ENCODE results near the gene ZNF488. TPM values are rescaled to one million over a fixed set of nuclear protein-coding genes. Genes with fewer than 3 reads are reported as not detected.
"Not testable (repeated sequence)": the region's sequence is repeated elsewhere in the genome, so short reads cannot be mapped to it uniquely, and the experiment has no call there.

The ZNF488 gene, protein sequence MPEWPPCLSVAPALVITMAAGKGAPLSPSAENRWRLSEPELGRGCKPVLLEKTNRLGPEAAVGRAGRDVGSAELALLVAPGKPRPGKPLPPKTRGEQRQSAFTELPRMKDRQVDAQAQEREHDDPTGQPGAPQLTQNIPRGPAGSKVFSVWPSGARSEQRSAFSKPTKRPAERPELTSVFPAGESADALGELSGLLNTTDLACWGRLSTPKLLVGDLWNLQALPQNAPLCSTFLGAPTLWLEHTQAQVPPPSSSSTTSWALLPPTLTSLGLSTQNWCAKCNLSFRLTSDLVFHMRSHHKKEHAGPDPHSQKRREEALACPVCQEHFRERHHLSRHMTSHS
- under 1 TPM; 0.70 to 0.75 TPM for total RNA-seq

DNA sequence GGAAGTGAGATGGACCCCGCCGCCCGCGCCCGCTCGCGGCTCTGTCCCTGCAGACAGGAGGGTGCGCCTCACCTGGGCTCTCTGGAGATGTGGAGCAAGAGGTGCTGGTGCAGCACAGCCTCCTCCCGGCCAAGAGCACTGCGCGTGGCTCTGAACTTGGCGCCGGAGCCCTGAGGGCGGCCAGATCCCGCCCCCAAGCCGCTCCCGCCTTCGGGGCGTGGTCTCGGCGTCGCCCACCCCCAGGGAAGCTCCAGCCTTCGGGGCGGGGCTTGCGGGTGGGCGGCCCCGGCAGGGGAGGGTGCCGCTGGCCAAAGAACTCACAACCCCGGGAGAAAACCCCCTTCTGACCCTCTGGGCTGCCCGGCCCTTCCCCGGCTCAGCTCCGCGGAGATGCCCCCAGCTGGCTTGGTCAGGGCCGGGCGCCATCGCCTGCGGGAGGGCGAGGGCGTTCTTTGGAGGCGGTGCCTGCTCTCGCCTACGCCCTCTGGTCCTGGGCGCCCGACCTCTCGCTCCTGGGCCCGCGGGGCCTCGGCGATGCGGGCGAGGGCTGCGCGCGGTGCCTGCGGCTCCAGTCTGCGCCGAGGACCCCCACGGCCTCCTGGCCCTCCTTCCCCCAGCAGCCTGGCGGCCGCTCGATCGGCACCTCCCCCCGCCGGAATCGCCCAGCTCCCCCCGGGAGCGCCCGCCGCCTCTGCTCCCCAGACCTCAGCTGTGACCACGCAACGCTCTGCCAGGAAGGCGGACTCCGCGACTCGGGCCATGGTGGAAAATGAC is at the start of gene ZNF488:
Gene ZNF488 (minus strand): TSS at position 146 of the 774 bp plus-strand sequence. CDS start 15,464 bp downstream, outside the sequence.
- peaks cover 30% of the 10 kb centered on the region for H3K27me3 Mint-ChIP-seq
- DNase-seq (peak; percentile 86), ATAC-seq (peak; percentile 98)
- ChIA-PET POLR2A (no interaction called here), CTCF (interaction anchor here (0.6 kb wide), 1 partner anchor 906 kb away, joined by 3 read pairs; no protein-coding TSS in a partner anchor)
- H3K4me3 Mint-ChIP-seq, result peak within 1 kb of the TSS; percentile 80
- H3K36me3 Mint-ChIP-seq (ENCODE audit: low read depth), result no peaks in the 10 kb centered on the region
- peaks cover 7% of the 10 kb centered on the region for H3K9me3 Mint-ChIP-seq (ENCODE audit: low read depth)
- intact Hi-C loops (cut with DNase I, micrococcal nuclease), result no loop called here
- H3K27ac Mint-ChIP-seq, result peak within 1 kb of the TSS; percentile 73
- H3K4me1 Mint-ChIP-seq, result peaks cover 12% of the 10 kb centered on the region

DNA sequence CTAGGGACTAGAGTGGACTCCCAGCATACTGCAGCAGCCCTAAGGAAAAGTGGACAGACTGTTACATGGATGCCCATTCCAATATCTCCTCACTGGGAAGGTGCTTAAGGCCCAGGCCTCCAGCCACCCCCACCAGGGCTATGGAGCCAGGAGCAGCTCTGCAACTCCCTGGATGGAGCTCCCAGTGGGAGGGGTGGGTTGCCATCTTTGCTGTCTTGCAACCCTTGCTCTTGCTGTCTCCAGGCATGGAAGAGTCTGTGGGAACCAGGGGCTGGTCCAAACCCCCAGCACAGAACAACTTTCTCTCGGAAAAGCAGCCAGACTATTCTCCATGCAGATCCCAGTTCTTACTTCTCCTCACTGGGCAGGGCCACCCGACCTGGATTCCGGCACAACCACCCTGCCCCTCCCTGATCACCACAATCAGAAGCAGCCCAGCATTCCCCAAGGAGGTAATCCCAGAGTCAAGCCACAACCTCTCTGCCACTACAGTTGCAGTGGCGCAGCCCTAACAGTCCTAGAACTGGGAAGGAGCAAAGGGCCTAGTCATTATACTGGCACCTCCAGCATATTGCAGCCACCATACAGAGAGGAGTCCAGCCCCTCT is 41.8 kb upstream of the ZNF488 start:
- H3K4me3 Mint-ChIP-seq, result no peak overlapping the region
- ChIA-PET CTCF (interaction anchor here (0.6 kb wide), 1 partner anchor 401 kb away, joined by 3 read pairs; no protein-coding TSS in a partner anchor), POLR2A (no interaction called here)
- H3K27me3 Mint-ChIP-seq, result peaks cover 4% of the 10 kb centered on the region
- DNase-seq (no peak), ATAC-seq (no peak)
- no peaks in the 10 kb centered on the region for H3K9me3 Mint-ChIP-seq (ENCODE audit: low read depth)
- H3K4me1 Mint-ChIP-seq, result no peaks in the 10 kb centered on the region
- H3K27ac Mint-ChIP-seq, result no peak overlapping the region
- H3K36me3 Mint-ChIP-seq (ENCODE audit: low read depth), result no peaks in the 10 kb centered on the region
- intact Hi-C loops (cut with DNase I, micrococcal nuclease), result no loop called here

DNA sequence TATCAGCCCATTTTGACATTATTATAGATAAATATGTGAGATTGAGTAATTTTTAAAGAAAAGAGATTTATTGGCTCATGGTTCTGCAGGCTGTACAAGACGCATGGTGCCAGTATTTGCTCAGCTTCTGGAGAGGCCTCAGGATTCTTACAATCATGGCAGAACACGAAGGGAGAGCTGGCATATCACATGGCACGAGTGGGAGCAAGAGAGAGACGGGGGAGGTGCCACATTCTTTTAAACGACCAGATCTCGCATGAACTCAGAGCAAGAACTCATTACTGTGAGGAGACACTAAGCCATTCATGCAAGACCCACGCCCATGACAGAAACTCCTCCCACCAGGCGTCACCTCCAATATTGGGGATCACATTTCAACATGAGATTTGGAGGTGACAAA is 40.1 kb upstream of the ZNF488 start:
- CTCF ChIA-PET, result no interaction called here
- H3K4me3 Mint-ChIP-seq, result no peak overlapping the region
- no peaks in the 10 kb centered on the region for H3K36me3 Mint-ChIP-seq (ENCODE audit: low read depth)
- no peak overlapping the region for H3K27ac Mint-ChIP-seq
- DNase-seq (no peak), ATAC-seq (no peak)
- H3K9me3 Mint-ChIP-seq (ENCODE audit: low read depth), result no peaks in the 10 kb centered on the region
- H3K27me3 Mint-ChIP-seq, result peaks cover 2% of the 10 kb centered on the region
- POLR2A ChIA-PET, result no interaction called here
- intact Hi-C loops (cut with DNase I, micrococcal nuclease), result no loop called here
- no peaks in the 10 kb centered on the region for H3K4me1 Mint-ChIP-seq

- H3K27me3 Mint-ChIP-seq, result no peaks in the 10 kb centered on the region
- DNase-seq (no peak), ATAC-seq (no peak)
- H3K27ac Mint-ChIP-seq, result no peak overlapping the region
- ChIA-PET CTCF (no interaction called here), POLR2A (no interaction called here)
- intact Hi-C loops (cut with DNase I, micrococcal nuclease), result no loop called here
- H3K36me3 Mint-ChIP-seq (ENCODE audit: low read depth), result no peaks in the 10 kb centered on the region
- no peaks in the 10 kb centered on the region for H3K9me3 Mint-ChIP-seq (ENCODE audit: low read depth)
- H3K4me1 Mint-ChIP-seq, result no peaks in the 10 kb centered on the region
- H3K4me3 Mint-ChIP-seq, result no peak overlapping the region
These were observed 39.4 kb upstream of the ZNF488 start for GRCh38 chr10:47423476-47423875.

DNA sequence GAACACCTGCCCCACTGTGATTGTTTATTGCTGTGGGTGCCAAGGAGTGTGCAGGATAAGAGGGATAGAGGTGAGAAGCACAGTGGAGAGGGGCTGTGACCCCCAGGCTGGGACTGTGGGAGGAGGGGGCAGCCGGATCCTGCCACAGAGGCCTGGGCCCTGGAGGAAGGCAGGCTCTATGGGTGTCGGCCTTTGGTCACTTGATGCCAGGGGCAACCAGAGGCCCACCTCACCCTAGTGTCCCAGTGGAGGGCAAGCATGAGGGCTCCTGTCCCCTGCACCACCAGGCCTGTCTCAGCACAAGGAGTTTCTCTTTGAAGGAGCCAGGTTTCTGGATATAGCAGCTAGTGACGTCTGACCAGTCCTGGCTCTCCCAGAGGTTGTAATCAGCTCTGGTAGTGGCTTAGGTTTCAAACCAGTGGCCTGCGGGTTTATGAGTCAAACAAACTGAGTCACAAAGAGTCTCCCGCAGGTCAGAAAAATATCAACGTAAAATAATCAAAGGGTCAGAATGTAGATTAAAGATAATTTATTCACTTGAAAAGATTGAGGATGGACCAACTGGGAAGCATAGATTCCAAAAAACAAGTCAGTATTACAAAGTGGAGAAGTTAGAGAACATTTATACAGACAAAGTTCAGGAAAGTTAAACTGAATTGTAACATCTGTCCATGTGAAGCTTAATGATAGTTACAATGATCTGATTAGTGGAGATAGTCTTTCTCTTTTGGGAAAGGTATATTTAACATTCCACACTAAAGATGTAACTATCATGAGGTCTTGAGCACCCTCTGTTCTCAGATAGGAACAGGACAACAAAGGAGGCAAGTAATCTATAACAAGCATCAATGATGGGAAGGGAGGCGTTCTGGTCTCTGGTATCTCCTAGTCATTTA is 37.2 kb upstream of the ZNF488 start:
- Mint-ChIP-seq H3K36me3 (ENCODE audit: low read depth) (no peaks in the 10 kb centered on the region), H3K27me3 (no peaks in the 10 kb centered on the region), H3K4me1 (no peaks in the 10 kb centered on the region), H3K9me3 (ENCODE audit: low read depth) (no peaks in the 10 kb centered on the region), H3K27ac (no peak overlapping the region), H3K4me3 (no peak overlapping the region)
- ATAC-seq (no peak), DNase-seq (no peak)
- ChIA-PET CTCF (no interaction called here), POLR2A (no interaction called here)
- intact Hi-C loops (cut with DNase I, micrococcal nuclease), result no loop called here

DNA sequence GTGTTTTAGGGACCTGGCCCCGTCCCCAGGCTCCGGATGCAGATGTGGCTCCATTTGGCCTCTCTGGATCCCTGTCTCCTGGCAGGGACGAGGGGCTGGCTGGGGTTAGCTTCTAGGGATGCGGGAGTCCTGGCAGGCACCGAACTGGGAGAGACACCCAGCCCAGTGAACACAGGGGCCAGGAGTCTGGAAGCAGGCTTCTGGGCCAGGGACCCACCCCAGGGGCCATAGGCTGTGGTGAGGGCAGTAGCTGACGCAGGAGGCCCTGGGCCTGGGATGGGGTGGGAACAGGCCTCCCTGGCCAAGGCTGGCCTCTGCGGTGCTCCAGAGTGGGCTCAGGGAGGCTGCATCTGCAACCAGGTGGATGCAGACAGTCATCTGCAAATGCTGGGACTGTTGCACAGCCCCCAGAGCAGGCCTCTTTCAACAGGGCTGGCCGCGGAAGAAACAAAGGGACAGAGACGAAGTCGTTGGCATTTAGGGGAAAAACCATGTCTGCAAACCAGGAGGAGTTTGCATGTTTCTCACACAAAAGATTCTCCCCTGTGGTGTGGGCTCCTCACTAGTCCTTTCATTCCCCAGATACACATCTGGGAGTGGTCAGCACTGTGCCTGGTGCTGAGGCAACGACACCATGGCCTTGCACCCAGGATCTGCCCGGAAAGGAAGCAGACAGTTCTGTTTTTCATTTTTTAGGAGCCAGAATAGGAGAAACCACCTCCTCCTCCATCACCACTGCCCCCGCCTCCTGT is 36.4 kb upstream of the ZNF488 start:
- Mint-ChIP-seq H3K4me3 (no peak overlapping the region), H3K27ac (no peak overlapping the region)
- ATAC-seq, result no peak

GRCh38 chr10:47419421-47419820 is 35.3 kb upstream of the ZNF488 start:
- ChIA-PET CTCF (no interaction called here), POLR2A (no interaction called here)
- H3K27me3 Mint-ChIP-seq, result no peaks in the 10 kb centered on the region
- no peak overlapping the region for H3K4me3 Mint-ChIP-seq
- H3K36me3 Mint-ChIP-seq (ENCODE audit: low read depth), result no peaks in the 10 kb centered on the region
- intact Hi-C loops (cut with DNase I, micrococcal nuclease), result no loop called here
- no peak overlapping the region for H3K27ac Mint-ChIP-seq
- ATAC-seq (no peak), DNase-seq (no peak)
- no peaks in the 10 kb centered on the region for H3K4me1 Mint-ChIP-seq
- H3K9me3 Mint-ChIP-seq (ENCODE audit: low read depth), result no peaks in the 10 kb centered on the region

More for the DNA sequence above, 36.4 kb upstream of the ZNF488 start:
- POLR2A ChIA-PET, result no interaction called here
- intact Hi-C loops (cut with DNase I, micrococcal nuclease), result no loop called here
- no peak for DNase-seq
- Mint-ChIP-seq H3K4me1 (no peaks in the 10 kb centered on the region), H3K27me3 (no peaks in the 10 kb centered on the region), H3K36me3 (ENCODE audit: low read depth) (no peaks in the 10 kb centered on the region), H3K9me3 (ENCODE audit: low read depth) (no peaks in the 10 kb centered on the region)
- CTCF ChIA-PET, result no interaction called here

GRCh38 chr10:47418966-47419365 is 34.9 kb upstream of the ZNF488 start:
- H3K4me3 Mint-ChIP-seq, result no peak overlapping the region
- DNase-seq, result no peak
- H3K36me3 Mint-ChIP-seq (ENCODE audit: low read depth), result no peaks in the 10 kb centered on the region
- intact Hi-C loops (cut with DNase I, micrococcal nuclease), result no loop called here
- H3K9me3 Mint-ChIP-seq (ENCODE audit: low read depth), result no peaks in the 10 kb centered on the region
- no peaks in the 10 kb centered on the region for H3K4me1 Mint-ChIP-seq
- ChIA-PET POLR2A (no interaction called here), CTCF (no interaction called here)
- H3K27me3 Mint-ChIP-seq, result no peaks in the 10 kb centered on the region
- no peak for ATAC-seq
- no peak overlapping the region for H3K27ac Mint-ChIP-seq

- Mint-ChIP-seq H3K27me3 (no peaks in the 10 kb centered on the region), H3K9me3 (ENCODE audit: low read depth) (no peaks in the 10 kb centered on the region), H3K27ac (no peak overlapping the region), H3K4me1 (no peaks in the 10 kb centered on the region), H3K4me3 (no peak overlapping the region), H3K36me3 (ENCODE audit: low read depth) (no peaks in the 10 kb centered on the region)
- intact Hi-C loops (cut with DNase I, micrococcal nuclease), result no loop called here
- CTCF ChIA-PET, result no interaction called here
- DNase-seq (no peak), ATAC-seq (no peak)
- POLR2A ChIA-PET, result no interaction called here
These were observed 34.2 kb upstream of the ZNF488 start for GRCh38 chr10:47418321-47418720.

DNA sequence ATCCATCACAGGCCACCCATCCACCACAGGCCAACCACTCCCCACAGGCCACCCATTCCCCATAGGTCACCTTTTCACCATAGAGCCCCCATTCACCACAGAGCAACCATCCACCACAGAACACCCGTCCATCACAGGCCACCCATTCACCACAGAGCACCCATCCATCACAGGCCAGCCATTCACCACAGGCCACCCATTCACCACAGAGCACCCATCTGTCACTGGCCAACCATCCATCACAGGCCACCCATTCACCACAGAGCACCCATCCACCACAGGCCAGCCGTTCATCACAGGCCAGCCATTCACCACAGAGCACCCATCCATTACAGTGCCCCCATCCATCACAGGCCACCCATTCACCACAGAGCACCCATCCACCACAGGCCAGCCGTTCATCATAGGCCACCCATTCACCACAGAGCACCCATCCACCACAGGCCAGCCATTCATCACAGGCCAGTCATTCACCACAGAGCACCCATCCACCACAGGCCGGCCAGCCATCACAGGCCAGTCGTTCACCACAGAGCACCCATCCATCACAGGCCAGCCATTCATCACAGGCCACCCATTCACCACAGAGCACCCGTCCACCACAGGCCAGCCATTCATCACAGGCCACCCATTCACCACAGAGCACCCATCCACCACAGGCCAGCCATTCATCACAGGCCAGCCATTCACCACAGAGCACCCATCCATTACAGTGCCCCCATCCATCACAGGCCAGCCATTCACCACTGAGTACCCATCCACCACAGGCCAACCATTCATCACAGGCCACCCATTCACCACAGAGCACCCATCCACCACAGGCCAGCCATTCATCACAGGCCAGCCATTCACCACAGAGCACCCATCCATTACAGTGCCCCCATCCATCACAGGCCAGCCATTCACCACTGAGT is 32.5 kb upstream of the ZNF488 start:
- intact Hi-C loops (cut with DNase I, micrococcal nuclease); H3K27ac Mint-ChIP-seq; H3K4me1 Mint-ChIP-seq; DNase-seq; CTCF ChIA-PET; ATAC-seq; H3K9me3 Mint-ChIP-seq (ENCODE audit: low read depth); H3K36me3 Mint-ChIP-seq (ENCODE audit: low read depth); H3K4me3 Mint-ChIP-seq; POLR2A ChIA-PET; H3K27me3 Mint-ChIP-seq: not testable (repeated sequence)
